HG02610 (cell line): ENCODE results near the gene PWP2.
"Not testable (repeated sequence)": the region's sequence is repeated elsewhere in the genome, so short reads cannot be mapped to it uniquely, and the experiment has no call there.

Experiments
- ATAC-seq: cut with Tn5 transposase; IDR thresholded peaks from one replicate; pipeline ENCODE4 v1.9.1; 2021; ENCODE audit warnings: mild to moderate bottlenecking, moderate library complexity; ENCODE audit not compliant: unreplicated experiment

PWP2 gene

GRCh38 chr21:44082648-44083440, 24.4 kb upstream of the PWP2 start:
- ATAC-seq = no peak

GRCh38 chr21:44083631-44084291, 23.4 kb upstream of the PWP2 start:
- ATAC-seq = no peak

- ATAC-seq = no peak
Observed at GRCh38 chr21:44084496-44085241, 22.5 kb upstream of the PWP2 start.

- ATAC-seq = no peak
Observed at GRCh38 chr21:44085491-44086321, 21.5 kb upstream of the PWP2 start.

DNA sequence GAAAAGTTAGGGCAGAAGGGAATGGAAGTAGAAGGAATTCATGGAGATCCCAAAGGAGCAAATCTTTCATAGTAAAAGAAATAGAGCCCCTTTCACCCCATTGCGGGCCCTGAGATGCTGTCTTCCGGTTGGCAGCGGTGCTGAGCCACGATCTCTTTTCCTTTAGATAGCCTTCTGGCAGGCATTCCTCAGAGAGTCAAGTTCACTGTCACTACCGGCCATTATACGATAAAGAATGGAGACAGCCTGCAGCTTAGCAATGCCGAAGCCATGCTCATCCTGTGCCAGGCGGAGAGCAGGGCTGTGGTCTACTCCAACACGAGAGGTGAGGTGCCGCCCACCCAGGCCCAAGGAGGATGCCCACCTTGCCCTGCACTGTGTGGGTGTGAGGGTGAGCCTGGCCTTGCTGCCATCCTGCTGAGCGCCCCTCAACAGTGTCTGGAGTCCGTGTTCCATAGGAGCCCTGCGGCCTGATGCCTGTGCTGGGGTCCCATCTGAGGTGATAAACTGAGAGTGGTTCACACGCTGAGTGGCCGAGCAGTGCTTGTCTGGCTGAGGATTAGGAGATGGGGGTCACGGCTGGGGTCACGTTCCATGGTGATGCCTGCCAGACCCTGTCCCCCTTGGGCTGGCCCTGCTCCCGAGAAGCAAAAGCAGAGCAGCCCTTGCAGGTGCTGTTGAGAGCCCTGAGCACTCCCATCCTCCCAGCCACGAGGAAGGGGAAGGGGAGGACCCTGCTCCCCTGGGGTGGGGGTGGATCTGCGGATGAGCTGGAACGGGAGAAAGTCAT, 20.4 kb upstream of the PWP2 start:
- no peak for ATAC-seq

- ATAC-seq = no peak
Observed at GRCh38 chr21:44087426-44088400, 19.5 kb upstream of the PWP2 start.

- no peak for ATAC-seq
Observed at GRCh38 chr21:44088401-44088780, 18.8 kb upstream of the PWP2 start.

GRCh38 chr21:44089001-44089911, 17.9 kb upstream of the PWP2 start:
- ATAC-seq = no peak

DNA sequence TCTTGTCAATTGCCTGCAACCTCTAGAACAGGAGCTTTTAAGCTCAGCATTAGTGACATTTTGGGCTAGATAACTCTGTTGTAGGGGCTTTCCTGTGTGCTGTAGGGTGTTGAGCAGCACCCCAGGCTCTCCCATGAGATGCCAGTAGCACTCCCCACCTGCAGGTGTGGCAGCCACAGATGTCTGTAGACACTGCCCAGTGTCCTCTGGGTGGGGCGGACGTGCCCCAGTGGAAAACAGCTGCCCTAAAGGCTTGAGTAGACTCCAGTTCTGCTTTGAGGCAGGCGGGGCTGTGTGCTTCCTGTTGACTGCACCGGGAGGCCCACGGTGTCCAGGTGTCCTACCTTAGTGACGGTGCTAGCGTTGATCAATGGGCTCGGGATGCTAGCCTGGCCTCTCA, 16.9 kb upstream of the PWP2 start:
- ATAC-seq = no peak

- ATAC-seq = no peak
Observed at GRCh38 chr21:44092211-44092610, 15.0 kb upstream of the PWP2 start.

DNA sequence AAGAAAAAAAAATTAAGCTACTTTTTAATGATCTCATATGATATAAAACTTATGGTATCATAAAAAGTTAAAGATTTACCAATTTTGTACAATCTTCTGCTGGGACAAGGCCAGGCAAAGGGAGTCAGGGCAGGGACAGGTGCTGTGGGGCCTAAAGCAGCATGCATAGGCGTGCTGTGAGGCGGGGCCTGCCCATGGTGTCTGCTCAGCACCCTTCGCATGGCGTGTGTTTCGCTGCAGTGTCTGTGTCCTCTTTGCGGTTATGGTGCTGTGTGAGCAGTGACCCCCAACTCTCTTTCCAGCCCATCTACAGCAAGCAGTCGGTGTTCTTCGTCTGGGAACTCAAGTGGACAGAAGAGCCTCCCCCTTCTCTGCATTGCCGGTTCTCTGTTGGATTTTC, 13.4 kb upstream of the PWP2 start:
- ATAC-seq = no peak

DNA sequence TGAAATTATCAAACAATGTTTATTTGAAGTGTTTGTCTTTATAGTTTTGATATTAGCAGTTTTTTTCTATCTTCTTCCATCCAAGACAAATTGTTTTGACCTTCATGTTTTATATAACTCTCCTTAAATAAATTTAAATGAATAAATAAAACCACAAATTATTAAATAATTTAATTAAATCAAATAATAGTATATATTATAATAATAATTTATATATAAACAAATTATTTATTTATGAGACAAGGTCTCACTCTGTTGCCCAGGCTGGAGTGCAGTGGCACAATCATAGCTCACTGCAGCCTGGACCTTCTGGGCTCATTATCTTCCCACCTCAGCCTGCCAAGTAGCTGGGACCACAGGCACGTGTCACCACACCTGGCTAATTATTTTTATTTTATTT, 12.4 kb upstream of the PWP2 start:
- no peak for ATAC-seq

DNA sequence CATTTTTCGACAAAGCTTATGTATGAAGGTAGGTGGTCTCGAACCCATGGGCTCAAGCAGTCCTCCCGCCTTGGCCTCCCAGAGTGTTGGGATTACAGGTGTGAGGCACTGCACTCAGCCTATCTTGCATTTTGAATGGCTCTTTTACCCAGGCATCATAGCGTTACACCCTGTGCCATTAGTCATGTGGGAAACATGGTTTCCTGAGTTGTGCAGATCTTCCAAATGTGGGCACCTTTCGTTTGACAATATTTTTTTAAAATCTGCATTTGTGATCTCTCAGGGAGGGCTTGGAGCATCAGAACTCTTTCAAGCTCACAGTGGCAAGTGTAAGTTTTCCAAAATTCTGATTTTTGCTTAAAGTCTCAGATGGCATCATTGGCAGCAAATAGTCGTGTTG, 8.7 kb upstream of the PWP2 start:
- not testable (repeated sequence) for ATAC-seq

- not testable (repeated sequence) for ATAC-seq
Observed at GRCh38 chr21:44098964-44099363, 8.2 kb upstream of the PWP2 start.

GRCh38 chr21:44107589-44107988, 390 bp downstream of the PWP2 start:
- ATAC-seq = not testable (repeated sequence)

DNA sequence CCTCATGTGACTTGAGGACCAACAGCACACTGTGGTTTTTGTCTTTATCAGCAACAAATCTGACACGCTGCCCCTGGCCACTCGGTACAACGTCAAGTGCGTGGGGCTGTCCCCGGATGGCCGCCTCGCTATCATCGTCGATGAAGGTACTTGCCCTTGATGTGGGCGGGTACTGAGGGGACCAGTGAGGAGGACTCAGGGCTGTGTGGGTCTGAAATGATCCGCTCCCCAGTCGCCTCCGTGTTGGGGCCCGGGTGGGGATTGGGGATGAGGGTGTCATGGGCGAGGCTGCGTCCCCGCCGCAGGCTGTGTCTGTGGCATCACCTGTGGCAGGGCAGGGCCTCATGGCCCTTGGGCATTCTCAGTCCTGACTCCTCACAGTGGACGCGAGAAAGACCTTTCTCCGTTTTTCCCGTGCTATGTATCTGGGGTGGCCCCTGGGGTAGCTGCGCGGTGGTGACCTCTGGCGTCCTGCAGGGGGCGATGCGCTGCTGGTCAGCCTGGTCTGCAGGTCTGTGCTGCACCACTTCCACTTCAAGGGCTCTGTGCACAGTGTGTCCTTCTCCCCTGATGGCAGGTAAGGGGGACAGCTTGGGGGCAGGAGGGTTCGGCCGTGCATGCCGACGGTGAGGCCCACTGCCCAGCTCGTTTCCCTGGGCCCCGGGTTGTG, 6.6 kb downstream of the PWP2 start:
- not testable (repeated sequence) for ATAC-seq

DNA sequence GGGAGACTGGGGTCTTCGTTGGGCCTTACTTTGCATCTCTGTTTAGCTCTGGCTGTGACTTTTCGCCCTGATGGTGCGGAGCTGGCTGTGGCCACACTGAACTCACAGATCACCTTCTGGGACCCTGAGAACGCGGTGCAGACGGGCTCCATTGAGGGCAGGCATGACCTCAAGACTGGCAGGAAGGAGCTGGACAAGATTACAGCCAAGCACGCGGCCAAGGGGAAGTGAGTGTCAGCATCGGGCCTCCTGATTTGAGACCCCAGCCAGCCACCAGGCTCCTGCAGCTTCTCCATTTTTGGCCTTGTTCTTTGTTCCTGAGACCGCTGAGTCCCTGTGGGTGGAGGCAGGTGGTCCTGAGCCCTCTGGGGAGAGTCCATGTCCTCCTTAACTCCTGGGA, 14.9 kb downstream of the PWP2 start:
- not testable (repeated sequence) for ATAC-seq
